LHCN-M2 (cell line): ENCODE data around the gene FOXP1. TPM values are rescaled to one million over a fixed set of nuclear protein-coding genes. Genes with fewer than 3 reads are reported as not detected.

Experiments
- DNase-seq: peaks from one replicate; pipeline ENCODE4 v3.0.0-alpha.2; 2012; ENCODE audit warnings: low read depth
- total RNA-seq: library from RNA; depleted of rRNA; stranded (reverse); fragments of >200 nt; gene quantifications from 2 replicates; pipeline ENCODE4 v1.2.3, GENCODE V29; 2014

FOXP1 gene
- total RNA-seq, 1 experiment from 2014 or later: 18.2 TPM

DNA sequence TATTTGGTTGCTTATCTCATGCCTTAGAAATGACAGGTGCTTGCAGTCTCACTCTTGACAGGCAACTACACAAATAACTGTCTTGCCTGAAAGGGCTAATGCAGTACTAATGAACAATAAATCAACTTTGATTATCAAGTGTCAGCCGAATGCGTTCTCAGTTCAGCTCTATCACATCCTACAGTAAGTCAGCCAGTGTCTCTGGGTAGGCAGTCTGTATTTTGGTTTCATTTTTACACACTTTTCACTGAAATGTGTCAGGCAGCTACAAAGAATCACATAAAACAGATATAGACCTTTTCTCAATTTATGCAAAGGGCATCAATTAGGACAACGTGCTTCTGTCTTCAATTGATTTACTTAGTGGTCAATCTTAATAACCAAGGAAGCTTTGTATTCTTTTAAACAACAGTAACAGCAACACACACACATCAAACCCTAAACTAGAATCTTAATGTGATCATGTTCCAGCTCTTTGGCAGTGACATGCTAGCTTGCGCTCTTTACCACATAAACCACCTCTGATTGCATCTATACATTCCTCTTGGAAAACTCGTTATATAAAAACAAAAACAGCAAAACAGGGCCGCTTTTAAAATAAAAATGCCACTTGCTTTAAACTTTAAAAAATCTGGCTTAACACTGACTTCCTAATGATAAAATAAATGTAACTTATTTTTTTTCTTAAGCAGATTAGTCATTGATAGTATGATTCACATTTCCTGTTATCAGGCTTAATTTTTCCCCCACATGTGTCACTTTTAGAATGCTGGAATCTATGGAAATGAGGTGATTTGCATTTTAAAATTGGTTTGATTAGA is 520.4 kb downstream of the FOXP1 start:
- peak; percentile 36 for DNase-seq

DNA sequence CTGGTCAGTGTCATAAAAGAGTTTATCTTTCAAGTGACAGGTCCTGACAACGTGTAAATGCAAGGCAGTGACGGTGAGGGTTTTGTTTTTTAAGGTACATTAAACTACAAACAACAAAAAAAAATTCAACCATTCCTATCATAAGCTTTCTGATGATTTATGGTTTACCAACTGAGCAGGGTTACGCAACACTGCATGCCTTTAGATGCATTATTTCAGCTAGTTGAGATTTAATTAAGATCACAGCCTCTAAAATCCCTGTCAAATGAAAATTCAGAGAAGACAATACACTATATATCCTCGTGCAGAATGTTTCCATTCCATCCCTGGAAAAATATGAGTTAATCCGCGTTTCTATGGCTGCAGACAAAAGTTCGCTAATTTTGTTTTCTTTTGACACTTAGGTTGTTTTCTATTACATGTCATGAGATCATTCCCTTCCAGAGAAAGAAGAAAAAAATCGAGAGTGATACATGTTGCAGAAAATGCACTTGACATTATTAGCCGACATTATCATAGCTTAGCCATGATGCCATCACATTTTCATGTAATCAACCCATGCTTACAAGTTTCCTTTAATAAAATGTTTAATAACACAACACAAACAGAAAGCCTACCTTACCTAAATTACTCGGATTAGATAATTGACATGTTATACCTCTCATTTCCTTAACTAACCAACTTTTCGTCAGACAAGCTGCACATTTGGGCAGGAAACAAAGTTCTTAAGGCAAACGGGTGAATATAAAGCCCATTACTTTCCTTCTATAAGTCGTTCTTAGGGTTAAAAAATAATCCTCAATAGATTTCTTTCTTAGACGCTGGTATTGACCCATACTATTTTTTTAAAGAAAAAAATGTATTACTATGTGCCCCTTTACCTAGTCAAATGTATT is 521.2 kb downstream of the FOXP1 start:
- DNase-seq: peak; percentile 64

DNA sequence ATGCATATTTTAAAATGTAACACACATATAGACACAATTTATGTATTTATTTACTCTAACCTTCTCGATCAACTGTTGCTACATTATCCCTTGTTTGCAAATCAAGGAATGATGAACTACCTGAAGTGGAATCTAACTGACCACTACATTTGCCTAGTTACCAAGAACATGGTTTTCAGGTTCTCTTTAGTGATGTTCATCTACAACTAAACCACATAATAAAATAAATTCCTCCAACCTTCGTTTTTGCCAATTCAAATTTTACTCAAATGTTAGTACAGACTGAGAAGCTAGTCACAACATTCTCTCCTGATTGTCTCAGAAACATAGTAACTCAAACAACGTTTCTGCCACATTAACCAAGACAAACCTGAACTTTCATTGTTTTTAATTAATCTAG is 521.9 kb downstream of the FOXP1 start:
- no peak for DNase-seq

DNA sequence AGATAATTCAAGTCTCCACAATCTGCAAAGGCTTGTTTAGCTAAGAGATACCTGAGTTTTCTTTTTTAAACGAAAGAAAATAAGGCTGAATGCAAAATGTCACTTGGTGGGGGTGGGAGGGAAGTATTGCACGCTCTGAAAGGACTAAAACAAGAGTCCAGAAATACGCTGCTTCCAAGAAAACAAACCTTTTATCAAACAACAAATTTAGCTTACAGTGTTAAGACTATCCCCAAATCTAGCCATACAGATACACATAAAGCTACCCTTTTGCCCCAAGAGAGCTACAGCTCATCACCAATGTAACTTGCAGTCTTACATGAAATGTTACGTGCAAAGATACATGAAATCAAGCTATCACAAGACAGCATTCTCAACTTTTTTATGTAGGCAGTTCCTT is 522.5 kb downstream of the FOXP1 start:
- no peak for DNase-seq

DNA sequence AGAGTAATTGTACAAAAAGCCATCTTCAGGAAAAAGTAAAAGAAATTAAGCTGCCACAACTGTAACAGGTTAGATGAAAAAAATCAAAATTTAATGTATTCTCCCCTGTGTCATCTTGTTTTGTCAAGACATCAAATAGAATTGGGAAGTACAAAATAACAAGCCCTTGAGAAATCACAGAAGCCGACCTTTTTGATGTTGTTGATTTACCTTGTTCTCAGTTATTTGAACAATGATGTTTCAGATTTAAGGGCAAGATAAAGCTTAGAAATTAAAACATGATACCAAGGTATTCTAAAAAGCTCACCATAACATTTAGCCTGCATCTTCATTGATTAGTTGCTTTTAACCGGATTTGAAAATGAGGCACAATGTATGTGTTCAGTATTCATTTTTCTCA is 523.0 kb downstream of the FOXP1 start:
- DNase-seq: no peak

DNA sequence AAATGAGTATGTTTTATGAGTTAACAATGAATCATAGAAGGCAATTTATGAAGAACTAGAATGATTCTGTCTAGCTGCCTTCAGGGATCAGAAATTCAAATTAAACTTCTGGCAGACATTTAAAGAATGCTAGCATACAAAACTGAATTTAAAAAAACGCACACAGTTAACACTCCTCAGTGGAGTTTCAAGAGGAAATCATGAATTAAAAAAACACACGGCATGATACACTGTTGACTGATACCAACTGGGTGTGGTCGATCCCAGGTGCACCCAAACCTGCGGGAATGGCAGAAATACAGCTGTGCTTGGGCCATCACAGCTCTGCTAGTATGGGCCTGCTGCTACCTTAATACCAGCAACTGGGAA is 526.0 kb downstream of the FOXP1 start:
- no peak for DNase-seq

DNA sequence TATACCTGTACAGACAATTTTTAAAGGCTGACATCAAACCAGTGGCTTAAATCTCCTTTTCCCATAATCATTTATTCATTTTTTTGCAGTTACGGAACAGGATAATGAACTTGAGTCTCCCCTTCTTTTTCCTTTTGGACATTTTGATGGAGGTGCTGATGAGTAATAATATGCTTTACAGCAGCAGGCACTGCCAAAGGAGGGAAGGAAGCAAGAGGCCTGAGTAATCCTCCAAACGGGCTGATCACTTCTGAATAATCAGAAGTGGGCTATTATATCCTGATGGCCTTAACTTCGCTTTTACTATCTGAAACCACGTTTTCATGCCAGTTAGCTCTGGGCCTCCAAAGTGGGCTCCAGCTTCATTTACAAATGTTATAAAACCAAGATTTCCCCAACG is 527.2 kb downstream of the FOXP1 start:
- DNase-seq: no peak

DNA sequence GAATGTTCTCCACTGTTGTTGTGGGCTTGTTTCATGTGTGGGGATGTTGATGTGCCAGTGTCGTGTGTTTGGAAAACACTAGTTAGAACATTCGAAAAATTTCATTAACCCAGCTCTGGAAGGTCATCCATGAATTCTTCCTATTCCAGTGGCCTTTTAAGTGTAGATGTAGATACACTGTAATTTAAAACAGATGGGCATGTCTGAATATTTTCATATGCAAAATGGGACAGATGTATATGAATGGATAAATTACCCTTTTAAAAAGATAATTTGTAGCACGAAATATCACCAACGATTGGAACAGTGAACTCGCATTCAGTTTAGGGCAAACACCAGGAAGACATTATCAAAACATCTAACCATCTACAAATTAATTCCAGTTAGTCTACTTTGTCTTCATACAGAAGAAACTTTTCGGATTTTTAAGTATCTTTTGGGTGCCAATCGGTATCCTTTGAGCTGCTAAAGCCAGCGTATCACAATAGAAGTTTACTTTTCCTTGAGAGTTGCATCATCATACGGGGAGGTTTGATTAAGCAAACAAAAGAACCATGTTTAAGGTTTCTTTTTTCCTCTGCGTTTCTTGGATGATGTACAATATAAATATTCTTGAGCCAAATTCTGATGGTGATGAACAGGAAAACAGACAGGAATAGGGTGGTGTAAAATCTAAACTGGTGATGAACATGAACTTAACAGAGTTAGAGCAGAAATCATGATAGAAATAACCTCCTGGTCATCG is 528.1 kb downstream of the FOXP1 start:
- peak; percentile 19 for DNase-seq

DNA sequence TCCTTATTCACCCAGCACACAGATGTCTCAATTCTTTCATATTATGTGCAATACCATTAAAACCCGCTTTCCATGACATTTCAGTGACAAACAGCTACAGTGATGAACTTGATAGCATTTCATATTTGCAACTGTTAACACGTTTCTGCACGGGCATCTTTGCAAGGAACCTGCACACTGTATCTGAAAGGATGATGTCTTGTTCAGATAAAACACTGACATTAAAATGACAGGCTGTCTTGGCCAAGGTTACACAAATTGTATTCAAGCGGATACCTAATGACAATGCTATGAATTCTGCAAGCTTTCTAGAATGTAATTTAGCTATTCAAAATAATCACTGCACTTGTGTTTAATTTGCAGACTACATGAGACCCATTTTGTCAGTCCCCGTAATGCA is 529.2 kb downstream of the FOXP1 start:
- DNase-seq: no peak

DNA sequence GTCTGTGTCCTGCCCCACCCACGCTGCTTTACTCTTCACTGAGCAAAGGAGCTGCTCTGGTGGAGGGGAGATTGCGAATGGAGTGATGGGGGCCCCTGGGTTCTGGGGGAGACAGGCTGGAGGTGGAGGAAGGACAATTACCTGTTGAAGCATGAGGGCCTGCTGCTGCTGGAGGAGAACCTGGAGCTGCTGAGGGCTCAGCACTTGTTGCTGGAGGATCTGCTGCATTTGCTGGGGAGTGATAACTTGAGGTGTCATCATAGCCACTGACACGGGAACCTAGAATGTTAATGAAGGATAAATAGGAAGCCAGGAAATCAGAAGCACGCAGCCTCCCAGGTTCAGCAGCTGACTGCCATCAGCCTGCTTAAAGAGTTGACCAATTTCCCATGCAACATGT is 530.0 kb downstream of the FOXP1 start:
- no peak for DNase-seq

DNA sequence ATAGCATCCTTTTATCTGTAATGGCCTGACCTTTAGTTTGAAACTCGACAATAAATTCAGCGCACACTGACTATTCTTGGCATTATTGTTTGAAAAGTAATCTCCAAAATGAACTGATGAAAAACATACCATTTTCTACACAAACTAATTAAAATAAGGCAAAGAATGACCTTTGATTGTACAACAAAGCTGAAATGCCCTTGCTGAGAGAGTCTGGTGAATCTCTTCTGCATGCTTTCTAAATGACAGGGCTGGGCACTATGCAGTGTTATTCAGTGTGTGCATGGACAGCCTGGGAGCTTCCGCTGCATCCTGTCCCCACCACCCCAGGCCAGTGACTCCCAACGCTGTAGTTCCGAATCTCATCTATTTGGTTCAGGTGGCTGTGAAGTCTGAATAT is 530.8 kb downstream of the FOXP1 start:
- no peak for DNase-seq

DNA sequence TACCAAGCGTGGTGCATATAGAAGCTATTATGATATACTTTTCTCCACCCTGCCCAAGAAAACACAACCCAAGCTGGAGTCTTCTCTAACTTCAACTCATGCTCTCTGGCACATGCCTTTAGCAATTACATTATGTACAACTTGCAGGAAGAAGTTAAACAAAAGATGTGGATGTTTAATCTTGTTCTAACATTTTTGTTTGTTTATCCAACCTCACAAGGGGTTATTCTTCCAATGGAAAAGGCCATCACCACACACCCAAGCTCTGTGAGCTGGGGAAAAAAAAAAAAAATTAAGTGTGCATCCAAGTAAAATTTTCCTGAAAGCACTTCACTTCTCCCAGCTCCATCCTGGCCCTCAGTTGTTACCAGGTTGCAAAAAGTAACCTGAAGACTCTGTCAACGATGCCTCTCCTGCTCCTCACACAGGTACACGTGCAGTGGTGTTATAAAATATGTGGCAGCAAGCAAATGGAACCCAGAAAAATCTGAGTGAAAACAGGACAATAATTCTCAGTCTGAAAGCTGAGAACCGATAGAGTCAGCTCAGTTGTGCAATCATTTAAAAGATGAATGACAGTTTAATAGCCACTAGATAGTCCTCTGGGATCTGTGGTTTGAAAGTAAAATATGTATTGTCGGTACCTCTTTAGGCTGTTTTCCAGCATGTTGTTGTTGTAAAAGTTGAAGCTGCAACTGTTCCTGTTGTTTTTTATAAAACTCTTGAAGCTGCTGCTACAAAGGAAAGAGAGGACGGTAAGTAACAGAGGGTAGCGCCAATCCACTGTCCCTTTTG is 531.4 kb downstream of the FOXP1 start:
- peak; percentile 80 for DNase-seq

DNA sequence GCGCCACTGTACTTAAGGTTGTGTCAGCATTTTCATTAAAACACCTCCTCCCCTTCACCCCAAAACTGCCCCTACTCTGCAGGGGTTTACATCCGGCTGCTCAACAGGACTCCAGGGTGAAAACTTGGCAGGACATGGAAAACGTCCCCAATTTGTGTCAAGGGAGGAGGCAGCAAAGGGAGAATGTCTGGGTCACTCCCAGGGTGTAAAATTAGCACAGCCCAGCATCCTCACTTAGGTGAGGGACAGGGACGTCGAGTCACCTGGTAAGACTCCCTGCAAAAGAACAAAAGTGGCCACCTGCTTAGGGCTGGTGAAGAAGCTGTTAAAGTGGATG is 532.3 kb downstream of the FOXP1 start:
- DNase-seq: no peak

DNA sequence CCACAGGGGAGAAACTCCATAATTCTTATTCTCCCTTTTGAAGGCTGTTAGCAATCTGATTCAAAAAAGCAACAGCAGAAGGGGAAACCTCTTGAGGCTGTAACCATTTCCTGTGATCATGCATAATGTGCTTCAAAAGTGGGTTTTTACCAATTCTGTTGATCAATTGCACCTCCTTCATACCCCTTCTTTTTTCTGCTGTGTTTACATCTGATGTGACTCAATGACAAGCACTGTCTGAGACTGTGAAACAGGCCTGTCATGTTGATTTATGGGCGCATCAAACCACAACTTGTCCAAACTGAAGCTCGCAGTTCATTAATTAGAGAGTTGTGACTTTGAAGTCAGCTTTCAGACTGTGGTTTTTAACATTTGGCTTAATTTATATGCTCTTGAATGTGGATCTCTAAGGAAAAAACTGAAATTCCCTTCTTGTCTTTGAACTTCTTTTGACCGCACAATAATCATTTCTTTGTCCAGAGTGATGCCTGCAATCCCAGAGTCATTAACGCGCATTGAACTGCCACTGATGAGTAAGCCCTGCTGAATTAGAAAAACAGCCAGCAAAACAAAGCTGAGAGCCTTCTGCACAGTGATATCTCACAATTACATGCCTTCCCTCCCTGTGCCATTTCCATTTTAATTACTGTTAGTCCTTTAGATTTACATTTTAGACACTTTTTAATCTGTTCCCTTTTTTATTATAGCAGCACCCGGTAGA is 532.8 kb downstream of the FOXP1 start:
- DNase-seq: no peak

DNA sequence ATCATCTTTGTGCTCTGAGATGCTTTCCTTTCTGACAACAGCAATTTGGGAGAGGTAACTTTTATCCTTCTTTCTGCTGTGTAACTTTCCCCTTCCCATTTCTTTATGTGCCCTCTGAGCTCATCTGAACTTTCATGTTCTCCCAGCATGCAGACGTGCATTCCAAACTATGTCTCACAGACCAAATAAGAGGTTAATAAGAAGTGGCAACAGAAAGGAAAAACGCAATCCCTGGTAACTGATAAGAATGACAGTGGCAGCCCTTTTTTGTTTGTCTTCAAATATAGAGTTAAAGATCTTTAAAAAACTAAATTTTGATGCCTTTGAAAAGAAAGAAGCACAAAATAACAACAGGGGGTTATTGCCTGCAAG is 533.4 kb downstream of the FOXP1 start:
- no peak for DNase-seq

DNA sequence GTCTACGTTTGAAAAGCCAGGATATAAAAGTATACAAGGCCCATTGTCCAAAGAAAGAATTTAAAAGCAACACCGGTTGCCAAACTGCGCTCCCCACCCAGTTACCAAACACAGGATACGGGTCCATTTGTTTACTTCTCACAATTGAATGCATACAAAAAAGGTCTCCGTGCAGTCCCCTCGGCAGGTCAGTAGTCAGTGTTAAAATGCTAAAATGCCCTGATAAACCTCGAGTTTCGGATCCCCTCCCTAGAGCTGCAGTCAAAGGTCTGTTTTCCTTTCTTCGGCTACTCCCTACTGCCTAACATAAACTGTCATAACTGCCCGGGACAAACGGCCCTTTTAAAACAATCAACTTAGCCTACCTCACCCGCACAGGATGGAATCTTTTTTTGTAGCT is 534.6 kb downstream of the FOXP1 start:
- no peak for DNase-seq

DNA sequence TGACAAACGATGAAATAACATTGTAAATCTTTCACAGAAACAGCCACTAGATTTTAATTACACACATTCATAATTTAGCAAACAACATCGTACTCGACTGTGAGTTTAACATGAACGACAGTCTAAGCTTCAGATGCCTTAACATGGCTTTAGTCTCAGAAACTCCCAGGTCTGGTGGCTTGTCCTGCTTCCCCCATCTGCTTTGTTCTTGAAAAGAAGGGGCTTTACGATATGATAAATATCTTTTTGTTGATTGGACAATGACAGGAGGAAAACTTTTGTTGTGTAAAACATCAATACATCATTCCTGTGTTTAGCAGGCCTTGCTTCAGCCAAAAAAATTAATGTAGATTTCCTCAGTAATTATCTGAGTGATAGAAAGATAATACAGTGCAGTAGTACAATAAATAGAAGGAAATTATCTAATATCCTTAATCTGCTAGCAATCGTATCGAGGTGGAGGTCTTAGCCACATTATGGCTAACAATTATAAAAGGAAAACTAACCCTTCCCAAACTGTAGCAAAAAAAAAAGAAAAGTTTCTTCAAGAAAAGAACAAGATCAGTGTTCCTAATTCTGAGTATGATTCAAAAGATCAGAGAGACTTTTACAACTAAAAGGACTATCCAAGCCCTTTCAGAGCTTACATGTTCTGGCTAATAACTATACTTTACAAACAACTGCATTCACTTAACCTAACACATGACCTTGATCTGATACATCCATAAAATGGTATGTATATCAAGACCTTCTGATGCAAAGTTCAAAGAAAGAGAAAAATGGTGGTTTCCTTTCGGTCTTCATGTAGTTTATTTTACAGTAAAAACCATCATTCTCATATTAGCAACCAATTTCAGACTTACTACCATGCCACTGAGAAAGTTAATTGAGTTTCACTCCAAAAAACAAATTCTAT is 535.7 kb downstream of the FOXP1 start:
- DNase-seq: no peak

DNA sequence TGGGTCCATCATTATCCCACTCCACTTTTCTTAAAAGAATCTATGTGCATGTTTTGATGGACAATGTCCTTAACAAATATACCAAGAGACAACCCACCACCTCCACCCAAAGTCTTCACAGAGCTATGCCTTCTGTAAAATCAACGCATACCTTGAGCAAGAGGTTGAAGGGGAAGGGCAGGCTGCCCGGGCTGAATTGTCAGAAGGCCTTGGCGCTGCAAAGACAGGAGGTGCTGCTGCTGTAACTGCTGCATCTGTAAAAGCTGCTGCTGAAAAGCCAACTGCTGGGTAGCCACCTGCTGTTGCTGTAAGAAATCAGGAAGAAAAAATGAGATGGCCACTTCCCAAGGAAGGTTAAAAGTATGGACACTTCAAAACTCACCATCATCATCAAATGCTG is 536.7 kb downstream of the FOXP1 start:
- no peak for DNase-seq

DNA sequence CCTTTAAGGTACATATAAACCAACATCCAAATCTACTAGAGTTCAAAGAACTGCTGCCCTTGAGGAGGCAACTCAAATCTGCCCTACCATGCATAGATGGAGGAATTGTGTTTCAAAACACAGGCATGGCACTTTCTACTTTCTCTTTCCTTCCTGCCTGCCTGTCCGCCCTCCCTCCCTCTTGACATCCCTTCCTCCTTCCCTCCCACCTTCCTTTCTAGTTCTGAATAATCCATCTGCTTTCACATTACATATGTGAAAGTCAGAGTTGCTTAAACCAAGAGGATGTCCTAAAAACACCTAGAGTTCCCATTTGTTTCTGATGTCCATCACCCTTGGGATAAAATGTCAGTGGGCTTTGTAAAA is 537.6 kb downstream of the FOXP1 start:
- DNase-seq: no peak
